Activated CD4-positive, alpha-beta memory T cell treated with anti-CD3 and anti-CD28 coated beads for 36 hours (primary cell): Measurements from ENCODE around the gene ACTBL2. TPM values are rescaled to one million over a fixed set of nuclear protein-coding genes. Genes with fewer than 3 reads are reported as not detected.
A peak's percentile ranks its signal among the peaks of the same experiment; 100 is the strongest.

Source experiments
- CTCF ChIA-PET: fragments of 350-600 bp; sonication (Branson Sonifier 250); formaldehyde crosslinking; loops from one replicate; lab custom pipeline; 2021; ENCODE audit warnings: antibody characterized with exemption, inconsistent platforms; lab: Charles Lee
- POLR2A ChIA-PET: fragments of 350-600 bp; sonication (Branson Sonifier 250); formaldehyde crosslinking; loops from one replicate; lab custom pipeline; 2021; ENCODE audit warnings: antibody characterized with exemption; lab: Charles Lee
- DNase-seq: peaks from one replicate; pipeline ENCODE4 v3.0.0-alpha.2; 2020
- H3K27ac Mint-ChIP-seq: one replicate; pipeline ENCODE4 v1.8.0; 2021; ENCODE audit warnings: mixed read lengths
- H3K27me3 Mint-ChIP-seq: one replicate; pipeline ENCODE4 v1.8.0; 2021; ENCODE audit warnings: mixed read lengths
- H3K36me3 Mint-ChIP-seq: one replicate; pipeline ENCODE4 v1.8.0; 2021; ENCODE audit warnings: mixed read lengths
- H3K4me1 Mint-ChIP-seq: one replicate; pipeline ENCODE4 v1.8.0; 2021; ENCODE audit warnings: low read depth, mixed read lengths
- H3K4me3 Mint-ChIP-seq: one replicate; pipeline ENCODE4 v1.8.0; 2021; ENCODE audit warnings: mild to moderate bottlenecking, mixed read lengths
- H3K9me3 Mint-ChIP-seq: one replicate; pipeline ENCODE4 v1.8.0; 2021; ENCODE audit warnings: mixed read lengths
- intact Hi-C: fragments of 100-400 bp; cut with micrococcal nuclease; formaldehyde crosslinking; loops from one replicate; pipeline ENCODE4 v1.15.1; 2023
- total RNA-seq, 2 experiments: library from RNA; stranded (reverse); gene quantifications; one replicate each; pipeline ENCODE4 v1.2.3, GENCODE V29; 2021

ACTBL2 gene
- total RNA-seq, 2 experiments from 2014 or later, result not detected

- POLR2A ChIA-PET, result no interaction called here
- H3K27ac Mint-ChIP-seq, result no peak overlapping the region
- no peak for DNase-seq
Measured at GRCh38 chr5:57505272-57506200, 22.9 kb upstream of the ACTBL2 start.

GRCh38 chr5:57504357-57504756, 21.7 kb upstream of the ACTBL2 start:
- Mint-ChIP-seq H3K9me3 (no peaks in the 10 kb centered on the region), H3K4me1 (peaks cover 5% of the 10 kb centered on the region), H3K36me3 (no peaks in the 10 kb centered on the region), H3K27me3 (peaks cover 1% of the 10 kb centered on the region), H3K4me3 (no peak overlapping the region), H3K27ac (no peak overlapping the region)
- no peak for DNase-seq
- ChIA-PET POLR2A (no interaction called here), CTCF (no interaction called here)
- intact Hi-C loops, result no loop called here

More at GRCh38 chr5:57505272-57506200, 22.9 kb upstream of the ACTBL2 start:
- Mint-ChIP-seq H3K4me1 (no peaks in the 10 kb centered on the region), H3K36me3 (no peaks in the 10 kb centered on the region), H3K4me3 (no peak overlapping the region), H3K9me3 (no peaks in the 10 kb centered on the region), H3K27me3 (peaks cover 2% of the 10 kb centered on the region)
- CTCF ChIA-PET, result no interaction called here
- intact Hi-C loops, result no loop called here

GRCh38 chr5:57503433-57503832, 20.8 kb upstream of the ACTBL2 start:
- H3K9me3 Mint-ChIP-seq, result no peaks in the 10 kb centered on the region
- no peak overlapping the region for H3K27ac Mint-ChIP-seq
- DNase-seq, result no peak
- H3K27me3 Mint-ChIP-seq, result peaks cover 1% of the 10 kb centered on the region
- peaks cover 12% of the 10 kb centered on the region for H3K4me1 Mint-ChIP-seq
- ChIA-PET POLR2A (no interaction called here), CTCF (no interaction called here)
- H3K36me3 Mint-ChIP-seq, result no peaks in the 10 kb centered on the region
- no peak overlapping the region for H3K4me3 Mint-ChIP-seq
- intact Hi-C loops, result no loop called here

- no peak overlapping the region for H3K4me3 Mint-ChIP-seq
- intact Hi-C loops, result no loop called here
- CTCF ChIA-PET, result interaction anchor here (1.0 kb wide), 1 partner anchor 960 kb away, joined by 3 read pairs; no protein-coding TSS in a partner anchor
Measured at GRCh38 chr5:57501414-57502201, 19.0 kb upstream of the ACTBL2 start.

GRCh38 chr5:57499262-57500050, 16.8 kb upstream of the ACTBL2 start:
- DNase-seq, result peak; percentile 24
- no peak overlapping the region for H3K27ac Mint-ChIP-seq
- no peak overlapping the region for H3K4me3 Mint-ChIP-seq
- intact Hi-C loops, result loop anchor here (1.0 to 5.0 kb wide), 3 partner anchors 201 to 961 kb away; partner anchors contain the start of gene PLK2
- CTCF ChIA-PET, result interaction anchor here (0.8 to 2.7 kb wide), 11 partner anchors 25 to 961 kb away, joined by 3 to 10 read pairs (median 5); no protein-coding TSS in a partner anchor
- peaks cover 28% of the 10 kb centered on the region for H3K4me1 Mint-ChIP-seq
- POLR2A ChIA-PET, result no interaction called here
- peaks cover 4% of the 10 kb centered on the region for H3K27me3 Mint-ChIP-seq
- H3K36me3 Mint-ChIP-seq, result no peaks in the 10 kb centered on the region
- no peaks in the 10 kb centered on the region for H3K9me3 Mint-ChIP-seq

More at GRCh38 chr5:57501414-57502201, 19.0 kb upstream of the ACTBL2 start:
- Mint-ChIP-seq H3K4me1 (peaks cover 14% of the 10 kb centered on the region), H3K9me3 (no peaks in the 10 kb centered on the region), H3K27me3 (peaks cover 3% of the 10 kb centered on the region), H3K27ac (no peak overlapping the region), H3K36me3 (no peaks in the 10 kb centered on the region)
- POLR2A ChIA-PET, result no interaction called here
- DNase-seq, result no peak

- no peak overlapping the region for H3K4me3 Mint-ChIP-seq
- H3K27ac Mint-ChIP-seq, result no peak overlapping the region
Measured at GRCh38 chr5:57497733-57498132, 15.1 kb upstream of the ACTBL2 start.

GRCh38 chr5:57495285-57496086, 12.9 kb upstream of the ACTBL2 start:
- intact Hi-C loops, result loop anchor here (5.0 kb wide), 1 partner anchor 282 kb away; no protein-coding TSS in a partner anchor
- no peaks in the 10 kb centered on the region for H3K36me3 Mint-ChIP-seq
- no peak overlapping the region for H3K4me3 Mint-ChIP-seq

More at GRCh38 chr5:57497733-57498132, 15.1 kb upstream of the ACTBL2 start:
- peaks cover 34% of the 10 kb centered on the region for H3K4me1 Mint-ChIP-seq
- H3K27me3 Mint-ChIP-seq, result peaks cover 4% of the 10 kb centered on the region
- no peaks in the 10 kb centered on the region for H3K9me3 Mint-ChIP-seq
- intact Hi-C loops, result loop anchor here (2.0 to 5.0 kb wide), 2 partner anchors 199 to 280 kb away; no protein-coding TSS in a partner anchor
- ChIA-PET POLR2A (no interaction called here), CTCF (interaction anchor here (1.7 to 2.7 kb wide), 3 partner anchors 153 to 199 kb away, joined by 6 to 10 read pairs (median 8); no protein-coding TSS in a partner anchor)
- no peak for DNase-seq
- H3K36me3 Mint-ChIP-seq, result no peaks in the 10 kb centered on the region

GRCh38 chr5:57494104-57495098, 11.8 kb upstream of the ACTBL2 start:
- CTCF ChIA-PET, result interaction anchor here (1.2 kb wide), 1 partner anchor 966 kb away, joined by 4 read pairs; no protein-coding TSS in a partner anchor
- Mint-ChIP-seq H3K36me3 (no peaks in the 10 kb centered on the region), H3K4me1 (peaks cover 34% of the 10 kb centered on the region), H3K27me3 (peaks cover 3% of the 10 kb centered on the region), H3K4me3 (no peak overlapping the region), H3K27ac (peak overlapping the region; percentile 9), H3K9me3 (no peaks in the 10 kb centered on the region)
- POLR2A ChIA-PET, result no interaction called here
- peak; percentile 72 for DNase-seq
- intact Hi-C loops, result loop anchor here (5.0 kb wide), 2 partner anchors 112 to 283 kb away; no protein-coding TSS in a partner anchor

More at GRCh38 chr5:57495285-57496086, 12.9 kb upstream of the ACTBL2 start:
- H3K27me3 Mint-ChIP-seq, result peaks cover 3% of the 10 kb centered on the region
- peaks cover 38% of the 10 kb centered on the region for H3K4me1 Mint-ChIP-seq
- H3K9me3 Mint-ChIP-seq, result no peaks in the 10 kb centered on the region
- H3K27ac Mint-ChIP-seq, result no peak overlapping the region
- CTCF ChIA-PET, result interaction anchor here (0.6 to 1.2 kb wide), 3 partner anchors 155 to 965 kb away, joined by 3 to 4 read pairs (median 4); no protein-coding TSS in a partner anchor
- peak; percentile 14 for DNase-seq
- POLR2A ChIA-PET, result no interaction called here

GRCh38 chr5:57493034-57493433, 10.4 kb upstream of the ACTBL2 start:
- POLR2A ChIA-PET, result no interaction called here
- peaks cover 3% of the 10 kb centered on the region for H3K27me3 Mint-ChIP-seq
- no peak overlapping the region for H3K4me3 Mint-ChIP-seq
- peaks cover 24% of the 10 kb centered on the region for H3K4me1 Mint-ChIP-seq
- H3K27ac Mint-ChIP-seq, result no peak overlapping the region
- CTCF ChIA-PET, result interaction anchor here (1.2 to 1.3 kb wide), 2 partner anchors 155 to 195 kb away, joined by 3 read pairs; no protein-coding TSS in a partner anchor
- no peaks in the 10 kb centered on the region for H3K36me3 Mint-ChIP-seq
- intact Hi-C loops, result loop anchor here (5.0 kb wide), 1 partner anchor 111 kb away; no protein-coding TSS in a partner anchor
- no peak for DNase-seq
- no peaks in the 10 kb centered on the region for H3K9me3 Mint-ChIP-seq
